Inflammatory macrophage treated with lipopolysaccharide for 4 hours (primary cell): ENCODE measurements around the gene ARSB.

Source experiments
- DNase-seq: peaks from one replicate; pipeline ENCODE4 v3.0.0-alpha.2; 2020

Gene ARSB

DNA sequence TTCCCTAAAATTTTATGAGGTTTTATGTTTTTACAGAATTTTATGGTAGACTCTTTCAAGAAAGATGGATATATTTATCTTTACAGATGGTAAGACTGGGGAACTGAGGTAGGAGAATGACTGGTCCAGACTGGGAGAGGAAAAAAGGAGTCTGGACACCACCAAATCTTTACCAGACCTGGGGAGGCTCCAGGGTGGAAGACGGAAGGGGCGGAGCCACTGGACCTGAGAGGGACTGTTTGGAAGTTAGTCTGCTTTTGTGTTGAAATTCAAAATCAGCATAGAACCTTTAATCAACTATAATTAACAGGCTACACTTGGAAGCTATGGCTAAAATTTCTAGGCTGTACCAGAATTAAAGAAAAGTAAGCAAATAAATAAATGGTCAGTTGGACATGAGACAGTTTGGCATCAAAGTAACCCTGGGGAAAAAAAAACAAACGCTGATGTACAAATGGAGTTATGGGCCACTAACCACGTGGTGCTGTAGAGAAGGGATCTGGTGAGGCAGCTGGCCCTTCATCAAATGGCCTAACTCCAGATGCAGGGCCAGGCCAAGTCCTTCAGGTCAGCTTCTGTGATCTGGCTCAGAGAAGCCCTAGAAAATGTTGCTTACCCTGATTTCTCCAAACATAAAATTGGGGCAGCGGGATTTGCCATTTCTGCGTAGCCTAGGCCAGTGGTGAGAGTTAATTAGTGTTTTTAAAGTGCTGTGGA, 155.1 kb downstream of the ARSB start:
- no peak for DNase-seq

DNA sequence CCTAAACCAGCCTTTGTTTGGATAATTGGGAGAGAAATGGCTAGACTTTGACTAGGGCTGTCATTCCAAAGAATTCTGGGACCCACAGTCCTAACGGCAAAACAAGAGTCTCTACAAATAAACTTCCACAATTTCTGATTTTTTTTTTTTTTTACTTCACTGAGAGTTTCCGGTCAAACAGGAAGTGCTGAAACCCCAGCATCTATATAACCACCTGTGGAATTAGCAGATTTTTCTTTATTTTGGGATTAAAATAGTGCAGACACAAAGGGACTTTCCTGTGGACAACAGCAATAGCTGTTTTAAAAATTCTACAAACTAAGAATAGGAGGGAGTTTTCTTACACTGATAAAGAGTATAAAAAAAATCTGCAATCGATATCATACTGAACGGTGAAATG, 157.4 kb downstream of the ARSB start:
- no peak for DNase-seq

DNA sequence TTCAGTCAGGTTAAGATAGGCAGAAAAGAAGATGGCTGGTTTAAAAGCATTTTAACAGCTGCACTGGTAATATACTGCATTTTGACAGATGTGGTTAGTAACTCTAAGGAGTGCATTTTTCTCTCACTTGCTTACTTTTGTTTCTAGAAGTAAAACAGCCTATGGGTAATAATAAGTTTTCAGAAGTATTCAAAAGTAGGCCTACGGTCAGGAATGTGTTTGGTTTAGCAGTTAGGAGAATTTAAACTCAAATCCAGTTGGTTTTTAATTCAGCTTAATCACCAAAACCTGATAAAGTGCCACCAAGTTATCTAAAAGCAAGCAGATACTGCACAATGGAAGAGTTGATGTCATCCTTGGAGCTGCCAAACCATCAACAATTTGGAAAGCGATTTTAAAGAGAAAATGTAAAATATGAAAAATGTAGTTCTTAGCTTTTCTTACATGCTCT, 160.3 kb downstream of the ARSB start:
- DNase-seq = no peak

DNA sequence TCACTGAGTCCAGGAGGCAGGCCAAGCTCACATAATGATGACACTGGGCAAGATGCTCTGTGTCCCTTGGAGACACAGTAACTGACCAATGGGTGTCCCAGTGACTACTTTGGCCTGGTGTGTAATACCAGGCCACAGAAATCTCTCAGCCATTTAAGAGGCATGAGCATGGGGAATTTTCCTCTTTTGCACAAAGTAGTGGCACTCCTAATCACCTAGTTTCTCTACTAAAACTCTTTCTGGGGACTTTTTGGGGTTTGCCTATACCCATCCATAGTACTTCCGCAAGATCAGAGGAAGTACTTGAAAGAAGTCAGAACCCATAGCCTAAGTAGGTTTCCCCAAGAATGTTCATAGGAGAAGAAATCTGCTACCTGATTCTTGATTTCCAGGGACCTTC, 161.9 kb downstream of the ARSB start:
- no peak for DNase-seq

DNA sequence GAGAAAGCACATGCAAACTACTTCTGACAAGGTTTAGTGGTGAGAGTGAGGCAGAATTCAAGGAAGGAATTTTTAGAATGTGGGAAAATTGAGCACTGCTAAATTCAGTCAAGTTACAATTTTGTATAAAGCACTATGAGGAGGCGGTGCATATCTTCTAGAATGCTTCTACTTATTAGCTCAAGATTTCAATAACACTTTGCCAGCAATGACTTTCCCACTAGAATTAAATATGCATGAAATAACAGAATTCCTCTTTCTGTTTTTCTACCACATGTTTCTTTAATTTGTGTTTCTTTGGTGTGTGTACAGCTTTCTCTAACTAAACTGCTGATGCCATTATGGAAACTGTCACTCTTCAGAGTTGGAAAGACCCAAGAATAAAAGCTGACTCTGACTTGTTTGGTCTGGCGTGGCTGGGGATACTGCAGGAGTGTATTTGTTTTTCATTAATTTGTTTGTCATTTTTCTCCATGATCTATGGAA, 163.5 kb downstream of the ARSB start:
- DNase-seq = no peak

DNA sequence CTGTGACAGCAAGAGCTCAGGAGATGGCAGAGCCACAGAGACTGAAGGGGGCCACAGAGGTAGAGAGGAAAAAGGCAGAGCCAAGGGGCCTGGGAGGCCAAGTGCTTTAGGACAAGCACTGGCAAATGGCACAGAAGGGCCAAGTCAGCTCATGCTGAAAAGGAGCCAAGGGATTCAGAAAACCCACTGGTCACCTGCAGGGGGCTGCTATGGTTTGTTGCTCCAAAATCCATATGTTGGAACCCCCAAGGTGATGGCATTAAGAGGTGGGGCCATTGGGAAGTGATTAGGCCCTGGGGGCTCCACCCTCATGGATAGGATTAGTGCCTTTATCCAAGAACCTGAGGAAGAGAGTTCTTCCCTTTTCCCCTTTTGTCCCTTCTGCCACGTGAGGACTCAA, 165.4 kb downstream of the ARSB start:
- no peak for DNase-seq

DNA sequence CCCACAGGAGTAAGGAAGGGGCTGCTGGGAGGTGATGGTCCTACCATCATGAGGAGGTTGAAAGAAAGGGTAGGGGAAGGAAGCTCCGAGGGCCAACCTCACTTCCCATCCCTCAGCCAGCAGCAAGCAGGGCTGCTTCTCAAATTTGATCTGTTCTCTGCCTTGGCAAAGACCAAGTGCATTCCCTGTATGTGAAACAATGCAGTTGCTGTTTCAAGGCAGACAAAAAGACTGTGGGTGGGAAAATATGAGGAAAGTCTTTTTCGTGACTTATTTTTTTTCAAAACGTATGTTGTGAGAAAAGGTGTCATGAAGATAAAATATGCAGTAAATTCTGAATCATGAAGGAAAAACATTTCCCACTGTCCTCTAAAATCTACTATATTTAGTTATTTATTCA, 165.9 kb downstream of the ARSB start:
- DNase-seq = no peak

DNA sequence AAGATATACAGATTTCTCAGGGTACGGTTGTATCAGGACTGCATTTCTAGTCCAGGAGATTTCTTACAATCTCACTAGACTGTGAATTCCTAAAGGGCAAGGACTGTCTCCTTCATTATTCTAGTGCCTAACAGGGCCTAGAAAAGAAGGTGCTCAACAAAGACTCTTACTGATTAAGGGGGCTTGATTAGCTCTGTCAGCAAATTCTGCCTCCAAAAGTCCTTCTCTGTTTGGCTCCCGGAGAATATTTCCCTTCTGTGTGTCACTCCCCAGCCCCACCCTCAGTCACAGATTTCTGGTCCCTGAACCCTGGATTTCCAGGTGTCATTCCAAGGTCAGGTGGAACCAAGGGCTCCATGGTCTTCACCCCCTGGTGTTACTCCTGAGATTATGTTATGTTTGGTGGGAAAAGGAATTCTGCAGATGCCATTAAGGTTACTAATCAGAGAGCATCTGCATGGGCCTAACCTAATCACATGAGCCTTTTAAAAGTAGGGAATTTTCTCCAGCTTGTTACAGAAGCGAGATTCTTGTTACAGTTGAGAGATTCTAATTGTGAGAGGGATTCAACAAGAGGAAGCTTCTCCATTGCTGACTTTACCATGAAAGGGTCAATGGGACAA, 168.9 kb downstream of the ARSB start:
- DNase-seq = no peak

DNA sequence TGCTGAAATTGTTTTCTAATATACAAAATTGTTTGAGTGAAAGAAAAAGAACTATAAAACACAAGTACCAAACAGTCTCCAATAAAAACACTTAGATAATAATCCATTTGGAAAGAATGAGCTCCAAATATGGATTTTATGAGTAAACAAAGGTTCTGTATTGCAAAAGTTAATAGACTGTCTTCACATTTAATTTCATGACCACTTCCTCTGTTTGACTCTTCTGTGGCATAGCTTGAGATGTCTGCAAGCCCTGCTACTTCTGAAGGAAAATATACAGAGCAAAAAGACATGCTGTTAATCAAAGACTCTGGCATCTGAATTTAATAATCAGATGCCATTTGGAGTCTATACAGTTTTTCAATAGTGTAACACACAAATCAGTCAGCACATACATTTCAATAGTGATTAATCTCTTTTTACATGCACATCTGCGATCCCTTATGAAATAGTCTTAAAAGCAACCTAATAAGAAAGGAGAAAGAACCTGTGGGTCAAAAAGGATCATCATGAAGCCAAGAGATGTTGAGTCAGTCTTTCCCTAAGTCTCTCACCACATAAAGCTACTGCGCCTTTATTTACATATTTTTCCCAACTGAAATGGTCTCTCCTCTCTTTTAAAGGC, 171.1 kb downstream of the ARSB start:
- DNase-seq = no peak

DNA sequence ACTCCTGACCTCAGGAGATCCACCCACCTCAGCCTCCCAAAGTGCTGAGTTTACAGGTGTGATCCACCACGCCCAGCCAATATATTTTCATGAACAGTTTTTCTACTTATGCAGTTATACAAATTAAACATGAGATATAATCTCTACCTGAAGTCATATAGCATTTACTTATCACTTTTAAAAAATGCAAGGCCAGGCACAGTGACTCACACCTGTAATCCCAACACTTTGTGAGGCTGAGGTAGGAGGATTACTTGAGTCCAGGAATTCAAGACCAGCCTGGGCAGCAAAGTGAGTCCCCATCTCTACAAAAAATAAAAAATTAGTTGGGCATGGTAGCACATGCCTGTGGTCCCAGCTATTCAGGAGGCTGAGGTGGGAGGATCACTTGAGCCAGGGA, 171.8 kb downstream of the ARSB start:
- no peak for DNase-seq

DNA sequence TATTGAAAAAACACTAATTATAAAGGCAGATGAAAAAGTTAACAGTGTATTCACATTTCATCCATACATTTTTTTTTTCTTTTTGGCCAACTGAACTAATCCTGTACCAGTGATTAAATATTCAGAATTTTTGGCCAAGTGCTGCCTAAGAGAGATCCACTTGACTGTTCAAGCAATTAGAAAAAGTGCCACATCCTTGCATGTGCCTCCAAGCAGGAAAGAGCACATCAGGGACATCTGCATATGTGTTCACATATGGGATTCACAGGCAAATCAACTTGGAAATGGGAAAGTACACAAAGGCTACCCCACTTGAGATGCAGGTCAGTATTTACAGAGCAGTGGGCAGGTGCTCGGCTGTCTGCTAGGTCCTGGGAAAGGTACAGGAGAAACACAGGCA, 173.2 kb downstream of the ARSB start:
- no peak for DNase-seq

DNA sequence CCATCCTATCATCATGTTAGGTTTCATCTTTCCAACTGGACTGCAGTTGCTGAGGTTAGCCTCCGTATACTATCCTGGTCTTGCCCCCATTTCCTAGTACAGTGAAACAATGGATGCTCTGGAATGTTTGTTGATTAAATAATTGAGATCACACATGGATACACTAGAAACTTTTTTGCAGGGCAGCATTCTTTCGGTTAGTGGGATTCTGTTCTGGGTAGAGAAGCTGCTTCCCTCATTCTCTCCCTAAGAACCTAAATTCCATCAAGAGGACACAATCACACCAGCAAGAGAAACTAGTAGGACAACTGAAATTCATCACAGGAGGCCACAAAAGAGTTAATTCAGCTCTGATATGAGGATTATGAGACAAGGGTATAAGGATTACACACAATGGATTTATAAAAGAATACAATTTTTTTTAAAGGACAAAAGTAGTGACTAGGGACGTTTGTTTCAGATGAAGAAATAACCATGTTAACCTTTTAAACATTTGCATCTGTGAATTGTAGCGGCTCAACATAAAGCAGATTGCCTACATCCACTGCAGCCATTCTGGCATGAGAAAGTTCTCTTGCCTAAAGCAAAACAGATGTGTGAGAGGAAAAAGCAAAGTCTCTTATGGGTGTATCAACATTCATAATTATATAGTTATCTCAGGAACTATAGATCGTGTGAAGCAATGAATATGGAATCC, 173.8 kb downstream of the ARSB start:
- no peak for DNase-seq

DNA sequence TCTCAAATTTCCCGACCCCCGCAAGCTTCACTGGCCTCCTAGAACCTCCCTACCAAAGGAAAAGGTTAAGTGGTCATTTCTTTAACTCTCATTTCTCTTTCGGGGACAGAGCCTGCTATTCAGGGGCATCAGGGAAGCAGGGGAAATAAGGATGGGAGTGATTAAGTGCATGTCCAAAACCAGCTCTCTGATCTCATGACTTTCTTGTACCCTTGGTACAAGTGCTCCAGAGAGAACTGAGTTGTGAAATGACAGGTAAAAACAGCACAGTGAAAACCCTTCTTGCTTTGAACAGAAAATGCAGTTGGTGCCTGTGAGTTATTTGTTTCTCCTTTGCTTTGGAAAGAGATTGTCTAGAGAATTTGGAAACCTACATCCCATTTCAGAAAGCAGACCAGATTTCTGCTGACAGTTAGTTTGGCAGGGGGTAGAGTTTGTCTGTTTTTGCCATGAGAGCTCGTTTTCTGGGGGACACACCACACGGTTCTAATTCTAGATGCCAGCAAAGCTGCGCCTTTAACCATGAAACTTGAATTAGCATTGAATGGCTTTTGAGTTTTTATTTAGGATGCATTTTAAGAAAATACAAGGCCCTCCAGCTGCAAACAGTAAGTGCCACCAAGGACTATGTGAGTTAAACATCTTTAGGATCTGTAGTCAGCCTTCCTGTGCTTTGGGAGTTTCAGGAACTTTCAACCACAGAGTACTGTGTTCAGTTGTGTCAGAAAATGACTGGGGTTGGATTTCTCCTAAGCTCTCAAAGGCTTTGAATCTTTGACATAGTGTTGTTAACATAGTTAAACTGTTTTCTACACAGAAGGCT, 174.8 kb downstream of the ARSB start:
- no peak for DNase-seq

DNA sequence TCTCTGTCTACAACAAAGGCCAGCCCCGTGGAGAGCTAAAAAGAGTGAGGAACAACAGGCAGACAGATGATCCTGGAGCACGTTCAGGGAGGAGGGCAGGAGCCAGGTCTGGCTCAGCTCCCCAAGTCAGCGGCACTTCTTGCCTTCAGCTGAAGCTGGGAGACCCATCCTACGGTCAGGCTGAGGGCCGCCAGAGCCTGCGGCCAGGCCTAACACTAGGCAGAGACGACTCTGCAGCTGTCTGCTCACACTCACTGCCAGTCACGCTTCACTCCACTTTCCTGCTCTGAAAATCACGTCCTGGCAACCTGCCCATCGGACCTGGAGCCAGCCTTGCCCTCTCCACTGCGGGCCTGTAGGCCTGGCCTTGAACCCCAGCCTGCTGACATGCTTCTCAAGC, 175.7 kb downstream of the ARSB start:
- DNase-seq = no peak

DNA sequence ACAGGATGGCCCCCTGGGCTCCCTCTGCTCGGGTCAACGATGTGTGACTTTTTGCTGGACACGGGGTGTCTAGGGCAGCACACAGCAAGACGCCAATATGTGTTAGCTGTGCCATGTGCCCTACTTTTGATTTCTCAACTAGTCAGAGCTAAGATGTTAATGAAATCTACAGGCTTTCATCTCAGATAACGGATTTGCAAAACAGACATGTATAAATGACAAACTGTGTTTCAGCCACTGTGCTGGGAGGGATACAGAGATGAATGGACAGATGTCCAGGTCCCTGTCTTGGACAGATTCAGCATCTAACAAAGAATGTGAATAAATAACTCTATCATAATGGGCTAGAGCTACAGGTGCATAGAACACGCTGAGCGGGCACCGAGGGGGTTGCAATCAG, 176.3 kb downstream of the ARSB start:
- DNase-seq = no peak

DNA sequence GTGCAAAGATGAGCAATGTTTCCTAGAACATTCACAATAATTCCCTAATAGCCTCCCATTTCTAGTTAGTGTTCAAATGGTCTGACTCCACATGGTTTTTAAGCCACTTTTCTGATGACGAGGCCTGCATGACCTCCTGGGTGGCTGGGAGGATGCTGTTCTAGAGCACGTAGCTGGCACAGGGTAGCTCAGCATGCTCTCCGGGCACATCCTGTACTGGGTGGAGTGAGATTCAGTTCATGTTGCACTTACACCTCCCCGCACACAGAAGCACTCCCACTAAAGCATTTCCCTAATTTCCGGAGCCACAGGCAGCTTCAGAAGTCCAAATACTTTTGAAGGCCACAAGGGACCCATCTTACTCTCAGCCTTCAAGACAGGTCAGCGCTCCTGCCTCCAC, 176.7 kb downstream of the ARSB start:
- DNase-seq = no peak

DNA sequence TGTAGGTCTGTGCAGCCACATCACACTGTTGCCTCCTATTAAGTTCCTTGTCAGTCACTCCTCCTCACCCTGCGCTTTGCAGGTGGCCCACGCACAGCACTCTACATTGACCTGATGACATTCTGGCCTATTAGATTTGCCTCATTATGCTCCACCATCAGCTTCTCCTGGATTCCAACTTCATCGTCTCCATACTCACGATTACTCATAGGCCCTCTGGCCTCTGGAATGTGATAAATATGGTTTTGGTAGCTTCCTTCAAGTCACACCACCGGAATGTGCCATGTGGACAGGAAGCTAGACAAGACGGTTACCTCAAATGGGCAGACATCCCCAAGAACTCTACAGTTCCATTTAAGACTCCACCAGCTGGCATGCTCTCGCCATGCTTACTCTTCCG, 178.6 kb downstream of the ARSB start:
- no peak for DNase-seq

DNA sequence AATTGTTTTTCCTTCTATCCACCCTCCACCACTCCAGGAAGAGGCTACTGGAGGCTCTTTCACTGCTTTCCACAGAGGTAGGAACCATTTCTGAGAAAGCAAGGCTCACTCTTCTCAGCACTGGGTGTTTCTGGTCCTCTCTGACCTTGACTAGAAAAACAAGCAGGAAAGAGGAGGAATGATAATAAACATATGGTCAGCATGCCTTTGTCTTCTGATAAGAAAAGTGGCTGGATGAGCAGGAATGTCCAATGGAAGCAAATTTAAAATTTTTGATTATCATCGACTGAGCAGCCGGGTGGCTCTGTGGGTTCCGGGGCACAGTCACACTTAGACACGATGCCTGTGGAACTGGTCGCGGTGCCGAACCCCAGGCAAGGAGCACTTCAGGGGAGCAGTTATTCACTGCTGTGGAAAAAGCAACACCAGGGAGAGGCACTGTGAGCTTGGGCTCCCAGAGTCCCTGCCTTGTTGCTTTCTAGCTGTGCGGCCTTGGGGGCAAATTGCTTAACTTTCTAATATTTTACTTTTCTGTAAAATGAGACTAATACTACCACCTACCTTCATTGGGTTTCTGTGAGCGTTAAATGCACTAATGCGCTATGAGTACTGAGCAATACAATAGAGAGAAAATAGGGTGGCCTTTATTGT, 179.5 kb downstream of the ARSB start:
- DNase-seq = no peak

DNA sequence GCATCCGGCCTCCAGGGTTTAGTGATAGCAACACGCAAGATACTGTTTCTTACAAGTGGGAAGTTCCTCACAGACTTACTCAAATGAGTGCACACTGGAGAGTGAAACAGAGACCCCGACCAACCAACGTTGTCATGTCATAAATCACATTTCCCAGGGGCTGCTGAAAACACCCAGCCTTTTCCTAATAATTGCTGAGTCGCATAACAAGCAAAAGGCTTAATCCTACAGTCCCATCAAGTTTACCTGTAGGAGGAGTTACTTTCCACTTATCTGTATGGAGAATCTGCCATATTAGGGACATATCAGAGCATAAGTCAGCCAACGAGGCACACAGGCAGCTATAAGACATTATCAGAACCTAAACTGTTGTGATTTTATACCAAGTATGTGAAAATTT, 180.1 kb downstream of the ARSB start:
- DNase-seq = no peak

DNA sequence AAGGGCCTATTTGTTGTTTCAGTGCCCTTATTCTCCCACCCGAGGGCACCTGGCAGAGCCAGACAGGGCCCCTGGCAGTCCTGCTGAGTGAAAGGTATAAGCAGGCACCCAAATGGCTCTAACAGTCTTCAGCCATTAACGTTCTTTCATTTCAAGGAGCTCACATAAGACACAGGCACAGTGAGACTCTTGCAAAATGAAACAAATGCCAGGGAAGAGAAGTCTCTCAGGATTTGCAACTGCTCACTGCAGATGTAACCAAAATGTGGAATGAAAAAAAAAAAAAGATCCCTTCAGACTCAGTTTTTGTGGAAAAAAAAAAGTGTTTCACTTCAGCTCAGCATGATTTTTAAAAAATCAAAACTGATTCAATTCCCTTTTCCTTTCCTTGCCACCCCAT, 181.2 kb downstream of the ARSB start:
- DNase-seq = no peak

DNA sequence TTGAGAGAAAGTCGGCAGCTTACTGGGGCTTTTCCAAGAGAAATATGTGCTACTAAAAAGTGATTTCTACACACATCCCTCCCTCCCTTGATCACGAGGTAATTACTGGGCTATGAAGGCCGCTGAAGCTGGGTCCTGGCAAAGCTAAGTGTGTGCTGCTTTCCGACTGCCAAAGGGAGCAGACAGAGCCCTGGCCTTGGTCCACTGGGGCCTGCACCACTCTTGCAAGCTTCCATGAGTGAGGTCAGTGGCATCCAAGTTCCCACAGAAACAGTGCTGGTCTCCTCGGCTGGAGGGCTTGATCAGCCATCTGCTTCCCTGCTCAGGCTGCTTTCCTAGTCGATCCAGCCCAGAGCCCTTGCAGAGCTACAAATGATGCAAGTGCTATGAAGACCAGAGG, 181.8 kb downstream of the ARSB start:
- no peak for DNase-seq

DNA sequence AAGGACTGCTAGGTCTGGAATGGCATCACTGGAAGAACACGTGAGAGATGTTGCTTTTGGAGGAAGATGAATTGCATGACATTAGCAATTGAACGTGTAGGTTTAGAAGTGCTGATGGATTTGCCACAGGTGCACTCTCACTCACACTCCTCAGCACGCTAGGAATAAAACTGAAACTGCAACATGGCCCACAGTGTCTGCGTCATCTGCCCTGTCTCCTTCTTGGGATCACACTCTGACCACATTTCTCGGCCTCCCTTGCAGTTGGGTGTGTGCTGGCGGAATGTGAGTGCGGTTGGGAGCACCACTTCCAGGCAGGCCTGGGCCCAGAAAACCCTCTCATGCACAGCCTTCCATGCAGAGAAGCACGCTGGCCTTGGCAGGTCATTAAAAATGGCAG, 183.7 kb downstream of the ARSB start:
- no peak for DNase-seq
